ENCODE measurements around the gene IL12B. TPM values are rescaled to one million over a fixed set of nuclear protein-coding genes. Genes with fewer than 3 reads are reported as not detected.
"Not testable (repeated sequence)": the region's sequence is repeated elsewhere in the genome, so short reads cannot be mapped to it uniquely, and the experiment has no call there.

IL12B gene
- total and polyA plus RNA-seq, 2 of the 4 experiments (the other 2 are of a cell fraction), result 0.03 TPM; not detected in 1

DNA sequence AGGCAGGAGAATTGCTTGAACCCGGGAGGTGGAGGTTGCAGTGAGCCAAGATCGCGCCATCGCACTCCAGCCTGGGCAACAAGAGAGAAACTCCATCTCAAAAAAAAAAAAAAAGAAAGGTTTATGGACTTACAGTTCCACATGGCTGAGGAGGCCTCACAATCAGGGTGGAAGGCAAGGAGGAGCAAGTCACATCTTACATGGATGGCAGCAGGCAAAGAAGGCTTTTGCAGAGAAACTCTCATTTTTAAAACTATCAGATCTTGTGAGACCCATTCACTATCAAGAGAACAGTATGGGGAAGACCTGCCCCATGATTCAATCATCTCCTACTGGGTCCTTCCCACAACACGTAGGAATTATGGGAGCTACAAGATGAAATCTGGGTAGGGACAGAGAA, 33.0 kb downstream of the IL12B start:
- no CpG with 5 or more reads among the region's 5 CpGs for WGBS, 2 experiments (ENCODE audit: extremely low coverage in 2 of 2, insufficient read length in 1 of 2)
- BruUV-seq (replicated peaks); intact Hi-C loops (cut with micrococcal nuclease): not testable (repeated sequence)

More for the DNA sequence above, 33.0 kb downstream of the IL12B start:
- H2AK9ac ChIP-seq (replicated peaks; ENCODE audit: low read depth, low read length, poor library complexity); H3K4me2 ChIP-seq (ENCODE audit: low read depth, low read length); H3K56ac ChIP-seq (ENCODE audit: extremely low read depth, insufficient read depth, low read length); H4K91ac ChIP-seq (ENCODE audit: insufficient read depth, low read depth, low read length); H3K36me3 ChIP-seq (ENCODE audit: control insufficient read depth, insufficient read depth, low read length); H4K8ac ChIP-seq (ENCODE audit: low read depth in 2 of 2, low read length in 2 of 2); H3K9ac ChIP-seq (ENCODE audit: low read depth, low read length); ATAC-seq (ENCODE audit: low read depth); H3K27ac ChIP-seq (ENCODE audit: insufficient read depth, low read length); H3K4ac ChIP-seq (ENCODE audit: low read depth, low read length); H3K27me3 ChIP-seq (ENCODE audit: control insufficient read depth, insufficient read depth, low read length); DNase-seq; H3K18ac ChIP-seq (ENCODE audit: low read depth, low read length); H2AK5ac ChIP-seq (ENCODE audit: low read depth, low read length); H3K23ac ChIP-seq (ENCODE audit: low read depth, low read length); H4K20me1 ChIP-seq (ENCODE audit: insufficient read depth, low read length); dilution Hi-C loops (cut with HindIII; ENCODE audit: low sequenced_read_pairs, unreplicated experiment); H2BK20ac ChIP-seq (ENCODE audit: low read depth, low read length); POLR2A ChIA-PET (ENCODE audit: unreplicated experiment); H3K9me1 ChIP-seq (ENCODE audit: insufficient read depth, low read length); H3K4me3 ChIP-seq (ENCODE audit: insufficient read depth, low read depth, low read length); H2BK15ac ChIP-seq (ENCODE audit: low read depth, low read length); H3K4me1 ChIP-seq (ENCODE audit: control insufficient read depth, insufficient read depth, low read length); H3K79me1 ChIP-seq (ENCODE audit: low read depth in 1 of 2, low read length in 2 of 2); H3K14ac ChIP-seq (replicated peaks; ENCODE audit: low read depth, low read length); H2BK5ac ChIP-seq (ENCODE audit: low read depth, low read length, poor library complexity, severe bottlenecking); in situ Hi-C loops (cut with MboI; ENCODE audit: low sequenced_read_pairs); H4K5ac ChIP-seq (ENCODE audit: low read depth, low read length); H2AFZ ChIP-seq (replicated peaks; ENCODE audit: low read length, poor library complexity); H2BK120ac ChIP-seq (ENCODE audit: low read depth, low read length): not testable (repeated sequence)
- CTCF ChIA-PET, result interaction anchor here (0.7 kb wide), 1 partner anchor 1494 kb away, joined by 4 read pairs; no protein-coding TSS in a partner anchor
- H3K9me3 ChIP-seq (ENCODE audit: control insufficient read depth, insufficient read depth, low read length), result peaks cover 15% of the 10 kb centered on the region

Data from IMR-90 (cell line).